Activated T-helper 17 cell treated with anti-CD3 and anti-CD28 coated beads, Interleukin-2, amount 50 U/mL, for 72 hours (primary cell): Measurements from ENCODE around the gene COL9A2. TPM values are rescaled to one million over a fixed set of nuclear protein-coding genes. Genes with fewer than 3 reads are reported as not detected.

Experiments
- ATAC-seq: fragments of 150-1000 bp; cut with Tn5 transposase; replicated peaks from 2 replicates; pipeline ENCODE4 v1.10.0; 2021; ENCODE audit warnings: mild to moderate bottlenecking, moderate library complexity
- H3K27ac Mint-ChIP-seq: one replicate; pipeline ENCODE4 v1.8.0; 2022; ENCODE audit warnings: mixed read lengths
- H3K27me3 Mint-ChIP-seq: one replicate; pipeline ENCODE4 v1.8.0; 2022; ENCODE audit warnings: mixed read lengths
- H3K36me3 Mint-ChIP-seq: one replicate; pipeline ENCODE4 v1.8.0; 2022; ENCODE audit warnings: low read depth, mild to moderate bottlenecking, mixed read lengths
- H3K4me1 Mint-ChIP-seq: one replicate; pipeline ENCODE4 v1.8.0; 2022; ENCODE audit warnings: mixed read lengths
- H3K4me3 Mint-ChIP-seq: one replicate; pipeline ENCODE4 v1.8.0; 2022; ENCODE audit warnings: mild to moderate bottlenecking, mixed read lengths
- H3K9me3 Mint-ChIP-seq: one replicate; pipeline ENCODE4 v1.8.0; 2022; ENCODE audit warnings: mixed read lengths
- total RNA-seq, 2 donors: library from RNA; stranded (reverse); gene quantifications; one replicate each; pipeline ENCODE4 v1.2.3, GENCODE V29; 2022

The COL9A2 gene
- total RNA-seq, 2 donors from 2014 or later = 7.5 to 18.9 TPM

- Mint-ChIP-seq H3K27me3 (peaks cover 7% of the 10 kb centered on the region), H3K4me1 (peaks cover 11% of the 10 kb centered on the region), H3K36me3 (no peaks in the 10 kb centered on the region), H3K27ac (peak overlapping the region; percentile 85), H3K9me3 (no peaks in the 10 kb centered on the region), H3K4me3 (peak overlapping the region; percentile 66)
- no peak for ATAC-seq
These were observed 3.6 kb downstream of the COL9A2 start for GRCh38 chr1:40313329-40313957.

- Mint-ChIP-seq H3K36me3 (no peaks in the 10 kb centered on the region), H3K4me3 (peak overlapping the region; percentile 66), H3K9me3 (no peaks in the 10 kb centered on the region), H3K27me3 (peaks cover 2% of the 10 kb centered on the region), H3K4me1 (peaks cover 5% of the 10 kb centered on the region), H3K27ac (peak overlapping the region; percentile 85)
- ATAC-seq = peak; percentile 54
These were observed 4.6 kb downstream of the COL9A2 start for GRCh38 chr1:40312238-40313205.

GRCh38 chr1:40311692-40312091 is 5.4 kb downstream of the COL9A2 start:
- no peaks in the 10 kb centered on the region for H3K9me3 Mint-ChIP-seq
- no peak for ATAC-seq

GRCh38 chr1:40310983-40311642 is 6.0 kb downstream of the COL9A2 start:
- H3K27me3 Mint-ChIP-seq = no peaks in the 10 kb centered on the region
- no peaks in the 10 kb centered on the region for H3K9me3 Mint-ChIP-seq
- H3K36me3 Mint-ChIP-seq = no peaks in the 10 kb centered on the region
- peak overlapping the region; percentile 66 for H3K4me3 Mint-ChIP-seq
- H3K4me1 Mint-ChIP-seq = peaks cover 4% of the 10 kb centered on the region
- H3K27ac Mint-ChIP-seq = peak overlapping the region; percentile 85
- ATAC-seq = no peak

More at GRCh38 chr1:40311692-40312091, 5.4 kb downstream of the COL9A2 start:
- peak overlapping the region; percentile 85 for H3K27ac Mint-ChIP-seq
- H3K4me3 Mint-ChIP-seq = peak overlapping the region; percentile 66
- H3K27me3 Mint-ChIP-seq = no peaks in the 10 kb centered on the region
- peaks cover 4% of the 10 kb centered on the region for H3K4me1 Mint-ChIP-seq
- H3K36me3 Mint-ChIP-seq = no peaks in the 10 kb centered on the region

GRCh38 chr1:40310129-40310461 is 7.0 kb downstream of the COL9A2 start:
- peaks cover 4% of the 10 kb centered on the region for H3K4me1 Mint-ChIP-seq
- peak overlapping the region; percentile 21 for H3K27ac Mint-ChIP-seq
- H3K4me3 Mint-ChIP-seq = no peak overlapping the region
- no peaks in the 10 kb centered on the region for H3K9me3 Mint-ChIP-seq
- ATAC-seq = no peak
- no peaks in the 10 kb centered on the region for H3K27me3 Mint-ChIP-seq
- H3K36me3 Mint-ChIP-seq = no peaks in the 10 kb centered on the region

- H3K27ac Mint-ChIP-seq = no peak overlapping the region
- no peaks in the 10 kb centered on the region for H3K27me3 Mint-ChIP-seq
- H3K36me3 Mint-ChIP-seq = no peaks in the 10 kb centered on the region
- no peak for ATAC-seq
- H3K9me3 Mint-ChIP-seq = no peaks in the 10 kb centered on the region
- H3K4me1 Mint-ChIP-seq = peaks cover 4% of the 10 kb centered on the region
- H3K4me3 Mint-ChIP-seq = no peak overlapping the region
These were observed 7.5 kb downstream of the COL9A2 start for GRCh38 chr1:40309374-40310128.

GRCh38 chr1:40308036-40308727 is 8.9 kb downstream of the COL9A2 start:
- Mint-ChIP-seq H3K4me1 (no peaks in the 10 kb centered on the region), H3K9me3 (no peaks in the 10 kb centered on the region), H3K4me3 (no peak overlapping the region), H3K36me3 (no peaks in the 10 kb centered on the region), H3K27ac (no peak overlapping the region), H3K27me3 (no peaks in the 10 kb centered on the region)
- no peak for ATAC-seq

GRCh38 chr1:40307186-40307585 is 9.9 kb downstream of the COL9A2 start:
- H3K27ac Mint-ChIP-seq = no peak overlapping the region
- ATAC-seq = no peak
- H3K9me3 Mint-ChIP-seq = no peaks in the 10 kb centered on the region
- no peak overlapping the region for H3K4me3 Mint-ChIP-seq
- H3K36me3 Mint-ChIP-seq = no peaks in the 10 kb centered on the region
- no peaks in the 10 kb centered on the region for H3K4me1 Mint-ChIP-seq
- H3K27me3 Mint-ChIP-seq = no peaks in the 10 kb centered on the region

- H3K27me3 Mint-ChIP-seq = no peaks in the 10 kb centered on the region
- H3K36me3 Mint-ChIP-seq = no peaks in the 10 kb centered on the region
- H3K9me3 Mint-ChIP-seq = no peaks in the 10 kb centered on the region
- no peak overlapping the region for H3K4me3 Mint-ChIP-seq
- ATAC-seq = no peak
- H3K4me1 Mint-ChIP-seq = no peaks in the 10 kb centered on the region
- H3K27ac Mint-ChIP-seq = no peak overlapping the region
These were observed 10.8 kb downstream of the COL9A2 start for GRCh38 chr1:40306296-40306695.

GRCh38 chr1:40305871-40306270 is 11.2 kb downstream of the COL9A2 start:
- no peaks in the 10 kb centered on the region for H3K4me1 Mint-ChIP-seq
- no peak overlapping the region for H3K4me3 Mint-ChIP-seq
- no peaks in the 10 kb centered on the region for H3K27me3 Mint-ChIP-seq
- no peaks in the 10 kb centered on the region for H3K9me3 Mint-ChIP-seq
- H3K36me3 Mint-ChIP-seq = no peaks in the 10 kb centered on the region
- H3K27ac Mint-ChIP-seq = no peak overlapping the region
- no peak for ATAC-seq

GRCh38 chr1:40305451-40305850 is 11.6 kb downstream of the COL9A2 start:
- no peaks in the 10 kb centered on the region for H3K4me1 Mint-ChIP-seq
- no peak overlapping the region for H3K27ac Mint-ChIP-seq
- H3K27me3 Mint-ChIP-seq = no peaks in the 10 kb centered on the region
- H3K4me3 Mint-ChIP-seq = no peak overlapping the region
- no peaks in the 10 kb centered on the region for H3K36me3 Mint-ChIP-seq
- H3K9me3 Mint-ChIP-seq = no peaks in the 10 kb centered on the region
- peak; percentile 40 for ATAC-seq

- Mint-ChIP-seq H3K27me3 (no peaks in the 10 kb centered on the region), H3K36me3 (no peaks in the 10 kb centered on the region), H3K27ac (no peak overlapping the region), H3K4me3 (no peak overlapping the region), H3K4me1 (no peaks in the 10 kb centered on the region), H3K9me3 (no peaks in the 10 kb centered on the region)
- ATAC-seq = no peak
These were observed 13.3 kb downstream of the COL9A2 start for GRCh38 chr1:40303790-40304189.

GRCh38 chr1:40303051-40303771 is 13.9 kb downstream of the COL9A2 start:
- no peak overlapping the region for H3K4me3 Mint-ChIP-seq
- no peaks in the 10 kb centered on the region for H3K9me3 Mint-ChIP-seq
- no peaks in the 10 kb centered on the region for H3K36me3 Mint-ChIP-seq
- no peaks in the 10 kb centered on the region for H3K4me1 Mint-ChIP-seq
- no peaks in the 10 kb centered on the region for H3K27me3 Mint-ChIP-seq
- ATAC-seq = no peak
- no peak overlapping the region for H3K27ac Mint-ChIP-seq
